Measurements from ENCODE around the gene XRN1. TPM values are rescaled to one million over a fixed set of nuclear protein-coding genes. Genes with fewer than 3 reads are reported as not detected.

The XRN1 gene
- total and polyA plus RNA-seq, 10 of the 15 experiments (the other 5 are each of a cell fraction or from before 2014, with no cell fraction given): 1.7 to 38.8 (median 15.5) TPM

DNA sequence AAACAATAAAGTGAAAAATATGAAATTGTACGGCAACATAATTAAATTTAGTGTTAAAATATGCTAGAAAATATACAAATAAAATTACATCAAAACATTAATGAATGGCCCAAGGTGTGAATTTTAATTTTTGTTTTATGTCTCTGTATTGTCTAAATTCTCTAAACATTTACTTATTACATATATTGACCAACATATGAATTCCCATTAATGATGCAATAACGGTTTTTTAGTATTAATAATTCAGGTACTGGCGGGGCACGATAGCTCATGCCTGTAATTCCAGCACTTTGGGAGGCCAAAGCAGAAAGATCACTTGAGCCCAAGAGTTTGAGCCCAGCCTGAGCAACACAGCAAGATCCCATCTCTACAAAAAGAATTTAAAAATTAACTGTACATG lies 20.6 kb upstream of the XRN1 start:
- WGBS (ENCODE audit: insufficient coverage, insufficient replicate concordance, low lambda C conversion rate, missing lambda C conversion rate): over 99% methylated on average over 4 of the region's 4 CpGs
- Histone ChIP-seq H3K27me3 (replicated peaks in 1 of 2; ENCODE audit: control insufficient read depth in 2 of 2, insufficient read depth in 2 of 2, low read length in 1 of 2) (no peaks in the 10 kb centered on the region), H3K36me3 (ENCODE audit: control insufficient read depth in 2 of 2, insufficient read depth in 2 of 2, low read length in 1 of 2) (peaks cover 0 to 7% of the 10 kb centered on the region in 2 experiments; a peak in 1 of 4 replicates), H3K27ac (ENCODE audit: control insufficient read depth, insufficient read depth) (no peak overlapping the region), H2AFZ (ENCODE audit: control insufficient read depth, low read depth, low read length) (no peak overlapping the region), H3K4me3 (no peak overlapping the region), H3K4me1 (ENCODE audit: control insufficient read depth, insufficient read depth, low read length) (no peaks in the 10 kb centered on the region), H4K20me1 (ENCODE audit: control insufficient read depth, insufficient read depth) (no peaks in the 10 kb centered on the region), H3K4me2 (ENCODE audit: control insufficient read depth, insufficient read depth) (no peak overlapping the region), H3K9me3 (replicated peaks; ENCODE audit: control insufficient read depth, insufficient read depth, low read length) (no peaks in the 10 kb centered on the region), H3K9ac (ENCODE audit: control insufficient read depth, insufficient read depth, low read length) (no peak overlapping the region), H3K79me2 (ENCODE audit: control insufficient read depth, insufficient read depth, low read length) (no peaks in the 10 kb centered on the region)
- RAD21 ChIA-PET (ENCODE audit: unreplicated experiment): no interaction called here
- intact Hi-C loops (cut with micrococcal nuclease; ENCODE audit: unreplicated experiment): no loop called here
- FAIRE-seq (peak; percentile 31), DNase-seq (ENCODE audit: low read depth, low spot score) (no peak), ATAC-seq (no peak)
- BruUV-seq (replicated peaks): no TSS peak
- TF ChIP-seq SMAD1 (IDR thresholded peaks at IDR 0.05; ENCODE audit: low read depth, partially characterized antibody): no peak
- no peak for TF ChIP-seq RELA (IDR thresholded peaks at IDR 0.05; ENCODE audit: borderline replicate concordance, partially characterized antibody)
- TF ChIP-seq SREBF2 (IDR thresholded peaks at IDR 0.05; ENCODE audit: low read length): no peak
- CTCF ChIA-PET: no interaction called here
- in situ Hi-C loops (cut with MboI): no loop called here
- POLR2A ChIA-PET: no interaction called here
- SMC1A ChIA-PET (ENCODE audit: uncharacterized antibody, unreplicated experiment): interaction anchor here (1.8 kb wide), 1 partner anchor 22 kb away, joined by 6 read pairs; no protein-coding TSS in a partner anchor

DNA sequence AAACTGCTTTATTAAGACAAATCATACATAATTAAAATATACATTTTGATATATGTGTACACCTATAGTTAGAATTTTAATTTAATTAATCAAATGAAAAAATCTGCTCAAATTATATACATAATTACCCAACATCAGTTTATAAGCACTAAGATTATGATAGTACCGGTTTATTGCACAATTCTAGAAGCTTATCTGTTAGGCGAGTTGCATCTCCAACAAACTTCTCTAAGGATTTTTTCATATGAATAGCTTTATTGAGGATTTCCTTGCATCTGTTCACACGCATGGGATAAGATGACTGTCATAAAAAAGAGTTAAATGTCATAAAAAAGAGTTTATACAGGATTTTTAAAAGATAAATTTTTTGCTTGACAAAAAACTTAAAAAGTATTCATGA lies 19.9 kb upstream of the XRN1 start:
- BruUV-seq (replicated peaks): no TSS peak
- no peak overlapping the region for H2AFZ ChIP-seq (ENCODE audit: control insufficient read depth, low read depth, low read length)
- ChIA-PET RAD21 (ENCODE audit: unreplicated experiment) (no interaction called here), POLR2A (no interaction called here), SMC1A (ENCODE audit: uncharacterized antibody, unreplicated experiment) (interaction anchor here (0.6 kb wide), 1 partner anchor 76 kb away, joined by 3 read pairs; no protein-coding TSS in a partner anchor), CTCF (no interaction called here)
- no peaks in the 10 kb centered on the region for H3K9me3 ChIP-seq (replicated peaks; ENCODE audit: control insufficient read depth, insufficient read depth, low read length)
- 100% methylated on average over 3 of the region's 3 CpGs for WGBS (ENCODE audit: insufficient coverage, insufficient replicate concordance, low lambda C conversion rate, missing lambda C conversion rate)
- DNase-seq (ENCODE audit: low read depth, low spot score) (no peak), FAIRE-seq (no peak), ATAC-seq (no peak)
- H3K9ac ChIP-seq (ENCODE audit: control insufficient read depth, insufficient read depth, low read length): no peak overlapping the region
- no peaks in the 10 kb centered on the region for H4K20me1 ChIP-seq (ENCODE audit: control insufficient read depth, insufficient read depth)
- no peaks in the 10 kb centered on the region for H3K27me3 ChIP-seq (replicated peaks in 1 of 2; ENCODE audit: control insufficient read depth in 2 of 2, insufficient read depth in 2 of 2, low read length in 1 of 2)
- no peaks in the 10 kb centered on the region for H3K4me1 ChIP-seq (ENCODE audit: control insufficient read depth, insufficient read depth, low read length)
- H3K4me2 ChIP-seq (ENCODE audit: control insufficient read depth, insufficient read depth): no peak overlapping the region
- in situ Hi-C loops (cut with MboI): no loop called here
- no peak overlapping the region for H3K4me3 ChIP-seq
- peaks cover 0 to 7% of the 10 kb centered on the region in 2 experiments; a peak in 1 of 4 replicates for H3K36me3 ChIP-seq (ENCODE audit: control insufficient read depth in 2 of 2, insufficient read depth in 2 of 2, low read length in 1 of 2)
- intact Hi-C loops (cut with micrococcal nuclease; ENCODE audit: unreplicated experiment): no loop called here
- H3K79me2 ChIP-seq (ENCODE audit: control insufficient read depth, insufficient read depth, low read length): no peaks in the 10 kb centered on the region
- H3K27ac ChIP-seq (ENCODE audit: control insufficient read depth, insufficient read depth): no peak overlapping the region
- TF ChIP-seq EGR1 (IDR thresholded peaks at IDR 0.05; ENCODE audit: borderline replicate concordance in 1 of 2, low read depth in 2 of 2, low read length in 2 of 2) (no peak), ZNF622 (IDR thresholded peaks at IDR 0.05) (no peak), ATF7 (IDR thresholded peaks at IDR 0.05; ENCODE audit: low read depth) (no peak), FOXK2 (IDR thresholded peaks at IDR 0.05) (no peak), NFXL1 (IDR thresholded peaks at IDR 0.05; ENCODE audit: borderline replicate concordance) (no peak), NKRF (conservative IDR thresholded peaks at IDR 0.05) (no peak), SREBF1 (IDR thresholded peaks at IDR 0.05; ENCODE audit: low read length) (no peak), ETV6 (conservative IDR thresholded peaks at IDR 0.05 in 1 of 2, IDR thresholded peaks at IDR 0.05 in 1 of 2; ENCODE audit: borderline replicate concordance in 1 of 2, low read depth in 1 of 2) (no peak), NR2F1 (conservative IDR thresholded peaks at IDR 0.05) (no peak), POLR2A (IDR thresholded peaks at IDR 0.05; ENCODE audit: low read depth, low read length) (no peak), FOXM1 (IDR thresholded peaks at IDR 0.05; ENCODE audit: low read depth, low read length) (no peak), ZNF384 (IDR thresholded peaks at IDR 0.05; ENCODE audit: borderline replicate concordance, low read depth, low read length) (no peak), BRCA1 (IDR thresholded peaks at IDR 0.05; ENCODE audit: low read depth, low read length) (no peak), IKZF2 (IDR thresholded peaks at IDR 0.05) (no peak), MAX (IDR thresholded peaks at IDR 0.05; ENCODE audit: low read depth, low read length) (no peak)
